Neural cell (in vitro differentiated cells): Measurements from ENCODE around the gene LHB. TPM values are rescaled to one million over a fixed set of nuclear protein-coding genes. Genes with fewer than 3 reads are reported as not detected.

Experiments
- H2AFZ ChIP-seq: fragments of 200-600, 300-800 bp; sonication (generic), shearing (Covaris generic); 2 replicates; pipeline ENCODE4 v1.6.0; 2014; ENCODE audit warnings: low read depth, mild to moderate bottlenecking, antibody characterized with exemption, low read length, moderate library complexity
- H3F3A ChIP-seq: fragments of 200-600 bp; shearing (Covaris generic); 2 replicates; pipeline ENCODE4 v1.6.1; 2016; ENCODE audit warnings: mild to moderate bottlenecking, moderate library complexity, mixed read lengths, antibody characterized with exemption, low read length; ENCODE audit not compliant: insufficient read depth, poor library complexity, severe bottlenecking
- H3K27ac ChIP-seq: fragments of 200-600, 300-800 bp; sonication (generic), shearing (Covaris generic); 2 replicates; pipeline ENCODE4 v1.5.1; 2014; ENCODE audit warnings: mild to moderate bottlenecking, low read length, moderate library complexity
- H3K27me3 ChIP-seq: fragments of 300-800, 200-600 bp; sonication (generic), shearing (Covaris generic); 2 replicates; pipeline ENCODE4 v1.6.0; 2014; ENCODE audit warnings: mild to moderate bottlenecking, low read depth, low read length, moderate library complexity; ENCODE audit not compliant: insufficient read depth
- H3K36me3 ChIP-seq: fragments of 300-800, 200-600 bp; sonication (generic), shearing (Covaris generic); 2 replicates; pipeline ENCODE4 v1.5.1; 2014; ENCODE audit warnings: mild to moderate bottlenecking, antibody characterized with exemption, low read length, moderate library complexity; ENCODE audit not compliant: insufficient read depth
- H3K4me2 ChIP-seq: fragments of 300-800, 200-600 bp; sonication (generic), shearing (Covaris generic); 2 replicates; pipeline ENCODE4 v1.6.0; 2014; ENCODE audit warnings: mild to moderate bottlenecking, low read length
- H3K4me3 ChIP-seq: fragments of 300-800, 200-600 bp; sonication (generic), shearing (Covaris generic); 2 replicates; pipeline ENCODE4 v1.5.1; 2014; ENCODE audit warnings: mild to moderate bottlenecking, low read length, moderate library complexity
- H3K79me2 ChIP-seq: fragments of 200-600 bp; shearing (Covaris generic); replicated peaks from 2 replicates; pipeline ENCODE4 v1.6.0; 2014; ENCODE audit warnings: mild to moderate bottlenecking, low read length, moderate library complexity; ENCODE audit not compliant: insufficient read depth
- H3K9ac ChIP-seq: fragments of 300-800, 200-600 bp; sonication (generic), shearing (Covaris generic); 2 replicates; pipeline ENCODE4 v1.6.1; 2016; ENCODE audit warnings: mild to moderate bottlenecking, low read length, mixed read lengths
- H3K9me2 ChIP-seq: fragments of 200-600 bp; shearing (Covaris generic); 2 replicates; pipeline ENCODE4 v1.6.1; 2016; ENCODE audit warnings: mild to moderate bottlenecking, low read length, mixed read lengths; ENCODE audit not compliant: insufficient read depth
- H3K9me3 ChIP-seq: fragments of 200-600, 300-800 bp; sonication (generic), shearing (Covaris generic); 2 replicates; pipeline ENCODE4 v1.6.1; 2016; ENCODE audit warnings: mild to moderate bottlenecking, mixed run types, low read length, moderate library complexity, mixed read lengths
- H4K20me1 ChIP-seq: fragments of 200-600 bp; shearing (Covaris generic); 2 replicates; pipeline ENCODE4 v1.6.1; 2016; ENCODE audit warnings: mild to moderate bottlenecking, mixed run types; ENCODE audit not compliant: insufficient read depth
- EP300 ChIP-seq: fragments of 450-650 bp; conservative IDR thresholded peaks from 2 replicates; pipeline ENCODE4 v1.6.1; 2014; ENCODE audit warnings: antibody characterized with exemption, mild to moderate bottlenecking, moderate library complexity; ENCODE audit not compliant: poor library complexity, severe bottlenecking
- EZH2 ChIP-seq: fragments of 200-600, 300-800 bp; shearing (Covaris generic), sonication (generic); IDR thresholded peaks from 2 replicates; pipeline ENCODE4 v1.6.1; 2014; ENCODE audit warnings: antibody characterized with exemption, low read length, borderline replicate concordance, mild to moderate bottlenecking; ENCODE audit not compliant: insufficient read depth, poor library complexity, severe bottlenecking
- MXI1 ChIP-seq: fragments of 450-650 bp; conservative IDR thresholded peaks from 2 replicates; pipeline ENCODE4 v1.6.1; 2014; ENCODE audit warnings: antibody characterized with exemption, mild to moderate bottlenecking; ENCODE audit not compliant: poor library complexity, severe bottlenecking
- POLR2AphosphoS5 ChIP-seq: IDR thresholded peaks from 2 replicates; pipeline ENCODE4 v1.6.1; 2012
- RAD21 ChIP-seq: fragments of 450-650 bp; conservative IDR thresholded peaks from 2 replicates; pipeline ENCODE4 v1.6.1; 2014; ENCODE audit warnings: antibody characterized with exemption, mild to moderate bottlenecking, moderate library complexity
- SMC3 ChIP-seq: fragments of 450-650 bp; conservative IDR thresholded peaks from 2 replicates; pipeline ENCODE4 v1.6.1; 2014; ENCODE audit warnings: antibody characterized with exemption, mild to moderate bottlenecking, moderate library complexity; ENCODE audit not compliant: poor library complexity
- TAF1 ChIP-seq: IDR thresholded peaks from 2 replicates; pipeline ENCODE4 v1.6.1; 2012; ENCODE audit warnings: low read depth
- polyA plus RNA-seq: library from polyadenylated mRNA; depleted of rRNA; stranded (reverse); fragments of >200 nt; gene quantifications from 2 replicates; pipeline ENCODE4 v1.2.3, GENCODE V29; 2014
- TF ChIP-seq, protein P1 (sequence below): fragments of 450-650 bp; IDR thresholded peaks from 2 replicates; pipeline ENCODE4 v1.5.1; 2014; ENCODE audit warnings: antibody characterized with exemption, mild to moderate bottlenecking, moderate library complexity; ENCODE audit not compliant: poor library complexity, severe bottlenecking
- TF ChIP-seq, protein P2 (sequence below): IDR thresholded peaks from 2 replicates; pipeline ENCODE4 v1.6.1; 2012; ENCODE audit warnings: borderline replicate concordance

Gene LHB
- polyA plus RNA-seq, 1 donor from 2014 or later = not detected

DNA sequence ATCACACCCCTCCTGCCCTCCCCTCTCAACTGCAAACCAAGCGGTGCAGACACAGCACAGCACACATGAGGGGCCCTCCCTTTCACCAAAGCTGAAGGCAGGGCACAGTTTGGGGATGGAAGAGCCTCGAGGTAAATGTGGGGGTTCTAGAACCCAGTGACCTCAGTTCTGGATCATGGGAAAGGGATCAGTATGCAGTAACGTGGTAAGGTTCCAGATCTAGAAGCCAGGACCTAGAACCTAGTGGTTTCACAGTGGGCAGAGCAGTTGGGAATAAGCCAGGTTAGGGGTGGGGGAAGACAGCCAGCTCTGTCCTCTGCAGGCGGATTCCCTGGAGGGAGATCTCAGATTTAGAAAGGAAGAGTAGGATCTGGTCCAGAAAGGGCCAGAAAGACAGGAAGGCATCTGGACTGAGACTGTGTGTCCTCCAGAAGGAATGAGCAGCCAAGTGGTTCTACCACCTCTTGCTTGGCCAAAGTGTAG is 48.7 kb downstream of the LHB start:
- no peak overlapping the region for H3K9ac ChIP-seq
- no peaks in the 10 kb centered on the region for H3F3A ChIP-seq
- H3K4me2 ChIP-seq = no peak overlapping the region
- H3K27me3 ChIP-seq = no peaks in the 10 kb centered on the region
- no peaks in the 10 kb centered on the region for H3K9me2 ChIP-seq
- peaks cover 5% of the 10 kb centered on the region for H3K36me3 ChIP-seq
- peaks cover 6% of the 10 kb centered on the region for H3K79me2 ChIP-seq
- H3K9me3 ChIP-seq = no peaks in the 10 kb centered on the region
- H3K27ac ChIP-seq = no peak overlapping the region
- TF ChIP-seq EP300 (no peak), POLR2AphosphoS5 (no peak), MXI1 (no peak), SMC3 (no peak), TAF1 (no peak), RAD21 (no peak), EZH2 (no peak)
- TF ChIP-seq, protein P1, sequence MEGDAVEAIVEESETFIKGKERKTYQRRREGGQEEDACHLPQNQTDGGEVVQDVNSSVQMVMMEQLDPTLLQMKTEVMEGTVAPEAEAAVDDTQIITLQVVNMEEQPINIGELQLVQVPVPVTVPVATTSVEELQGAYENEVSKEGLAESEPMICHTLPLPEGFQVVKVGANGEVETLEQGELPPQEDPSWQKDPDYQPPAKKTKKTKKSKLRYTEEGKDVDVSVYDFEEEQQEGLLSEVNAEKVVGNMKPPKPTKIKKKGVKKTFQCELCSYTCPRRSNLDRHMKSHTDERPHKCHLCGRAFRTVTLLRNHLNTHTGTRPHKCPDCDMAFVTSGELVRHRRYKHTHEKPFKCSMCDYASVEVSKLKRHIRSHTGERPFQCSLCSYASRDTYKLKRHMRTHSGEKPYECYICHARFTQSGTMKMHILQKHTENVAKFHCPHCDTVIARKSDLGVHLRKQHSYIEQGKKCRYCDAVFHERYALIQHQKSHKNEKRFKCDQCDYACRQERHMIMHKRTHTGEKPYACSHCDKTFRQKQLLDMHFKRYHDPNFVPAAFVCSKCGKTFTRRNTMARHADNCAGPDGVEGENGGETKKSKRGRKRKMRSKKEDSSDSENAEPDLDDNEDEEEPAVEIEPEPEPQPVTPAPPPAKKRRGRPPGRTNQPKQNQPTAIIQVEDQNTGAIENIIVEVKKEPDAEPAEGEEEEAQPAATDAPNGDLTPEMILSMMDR = no peak
- no peak overlapping the region for H2AFZ ChIP-seq
- H4K20me1 ChIP-seq = no peaks in the 10 kb centered on the region
- no peak overlapping the region for H3K4me3 ChIP-seq

DNA sequence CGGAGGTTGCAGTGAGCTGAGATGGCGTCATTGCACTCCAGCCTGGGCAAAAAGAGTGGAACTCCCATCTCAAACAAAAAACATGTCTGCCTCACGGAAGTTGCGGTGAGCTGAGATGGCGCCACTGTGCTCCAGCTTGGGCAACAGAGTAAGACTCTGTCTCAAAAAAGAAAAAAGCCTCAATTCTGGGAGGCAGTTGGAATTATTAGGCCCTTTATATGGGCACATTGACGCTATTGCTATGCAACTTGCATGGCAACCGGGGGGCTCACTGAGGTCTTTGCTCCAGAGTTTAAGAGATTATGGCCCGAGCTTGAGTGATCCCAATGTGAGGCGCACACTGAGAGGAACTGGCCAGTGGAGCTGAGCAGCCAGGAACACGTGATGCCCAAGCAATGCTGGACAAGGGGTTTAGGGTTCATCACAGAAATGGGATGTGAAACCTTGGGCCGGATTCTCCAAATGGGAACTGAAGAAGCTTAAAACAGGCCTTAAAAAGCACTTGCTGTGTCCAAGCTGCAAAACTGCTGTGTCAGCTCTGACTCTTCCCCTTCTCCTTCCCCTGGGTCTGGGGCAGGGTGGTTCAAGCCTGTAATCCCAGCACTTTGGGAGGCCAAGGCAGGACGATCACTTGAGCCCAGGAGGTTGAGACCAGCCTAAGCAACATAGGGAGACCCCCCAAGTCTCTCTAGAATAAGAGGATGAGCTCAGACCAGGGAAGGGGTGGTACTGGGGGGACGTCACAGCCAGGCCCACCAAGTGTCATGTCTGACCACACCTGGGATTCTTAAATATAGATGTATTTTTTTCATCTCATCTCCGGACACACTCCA is 49.3 kb downstream of the LHB start:
- H3K79me2 ChIP-seq = peaks cover 6% of the 10 kb centered on the region
- no peaks in the 10 kb centered on the region for H3K27me3 ChIP-seq
- H3K9me3 ChIP-seq = no peaks in the 10 kb centered on the region
- no peak overlapping the region for H3K9ac ChIP-seq
- peaks cover 5% of the 10 kb centered on the region for H3K36me3 ChIP-seq
- no peak overlapping the region for H3K4me3 ChIP-seq
- TF ChIP-seq EZH2 = no peak
- TF ChIP-seq, protein P2, sequence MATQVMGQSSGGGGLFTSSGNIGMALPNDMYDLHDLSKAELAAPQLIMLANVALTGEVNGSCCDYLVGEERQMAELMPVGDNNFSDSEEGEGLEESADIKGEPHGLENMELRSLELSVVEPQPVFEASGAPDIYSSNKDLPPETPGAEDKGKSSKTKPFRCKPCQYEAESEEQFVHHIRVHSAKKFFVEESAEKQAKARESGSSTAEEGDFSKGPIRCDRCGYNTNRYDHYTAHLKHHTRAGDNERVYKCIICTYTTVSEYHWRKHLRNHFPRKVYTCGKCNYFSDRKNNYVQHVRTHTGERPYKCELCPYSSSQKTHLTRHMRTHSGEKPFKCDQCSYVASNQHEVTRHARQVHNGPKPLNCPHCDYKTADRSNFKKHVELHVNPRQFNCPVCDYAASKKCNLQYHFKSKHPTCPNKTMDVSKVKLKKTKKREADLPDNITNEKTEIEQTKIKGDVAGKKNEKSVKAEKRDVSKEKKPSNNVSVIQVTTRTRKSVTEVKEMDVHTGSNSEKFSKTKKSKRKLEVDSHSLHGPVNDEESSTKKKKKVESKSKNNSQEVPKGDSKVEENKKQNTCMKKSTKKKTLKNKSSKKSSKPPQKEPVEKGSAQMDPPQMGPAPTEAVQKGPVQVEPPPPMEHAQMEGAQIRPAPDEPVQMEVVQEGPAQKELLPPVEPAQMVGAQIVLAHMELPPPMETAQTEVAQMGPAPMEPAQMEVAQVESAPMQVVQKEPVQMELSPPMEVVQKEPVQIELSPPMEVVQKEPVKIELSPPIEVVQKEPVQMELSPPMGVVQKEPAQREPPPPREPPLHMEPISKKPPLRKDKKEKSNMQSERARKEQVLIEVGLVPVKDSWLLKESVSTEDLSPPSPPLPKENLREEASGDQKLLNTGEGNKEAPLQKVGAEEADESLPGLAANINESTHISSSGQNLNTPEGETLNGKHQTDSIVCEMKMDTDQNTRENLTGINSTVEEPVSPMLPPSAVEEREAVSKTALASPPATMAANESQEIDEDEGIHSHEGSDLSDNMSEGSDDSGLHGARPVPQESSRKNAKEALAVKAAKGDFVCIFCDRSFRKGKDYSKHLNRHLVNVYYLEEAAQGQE = no peak
- no peak for TF ChIP-seq POLR2AphosphoS5
- TF ChIP-seq MXI1 = no peak
- no peak for TF ChIP-seq SMC3
- TF ChIP-seq RAD21 = no peak
- TF ChIP-seq, protein P1 = no peak
- TF ChIP-seq TAF1 = no peak
- TF ChIP-seq EP300 = no peak
- H4K20me1 ChIP-seq = no peaks in the 10 kb centered on the region
- H2AFZ ChIP-seq = no peak overlapping the region
- H3K9me2 ChIP-seq = no peaks in the 10 kb centered on the region
- no peaks in the 10 kb centered on the region for H3F3A ChIP-seq
- no peak overlapping the region for H3K4me2 ChIP-seq
- no peak overlapping the region for H3K27ac ChIP-seq
